ENCODE measurements around the gene GAB2.

GAB2 gene

GRCh38 chr11:78425399-78426070 is 7.9 kb upstream of the GAB2 start:
- peaks cover 94 to 100% (median 96%) of the 10 kb centered on the region in 10 experiments for H3K4me1 ChIP-seq
- H4K20me1 ChIP-seq, result no peaks in the 10 kb centered on the region
- no peak for TF ChIP-seq Cebpa-rat (IDR thresholded peaks at IDR 0.05)
- no peaks in the 10 kb centered on the region for H3K27me3 ChIP-seq
- peak overlapping the region; percentile 75 to 98 (median 85) for H3K4me2 ChIP-seq
- H3K36me3 ChIP-seq, result peaks cover 0 to 20% (median 0%) of the 10 kb centered on the region in 11 experiments; a peak in 6 of 22 replicates
- H3K9ac ChIP-seq, result peak overlapping the region; percentile 76 to 97 (median 81)
- peak overlapping the region in 5 of 10 experiments; percentile 0 to 37 (median 35); a peak in 6 of 20 replicates for H3K4me3 ChIP-seq
- H3K9me3 ChIP-seq (replicated peaks in 1 of 11), result peaks cover 0 to 4% (median 0%) of the 10 kb centered on the region in 11 experiments; a peak in 3 of 22 replicates
- H3K27ac ChIP-seq, result peak overlapping the region; percentile 97 to 99 (median 99)

GRCh38 chr11:78424334-78425270 is 7.0 kb upstream of the GAB2 start:
- peak; percentile 67 to 98 (median 91); a peak in 21 of 22 replicates for TF ChIP-seq Cebpa-rat (IDR thresholded peaks at IDR 0.05)
- Histone ChIP-seq H4K20me1 (no peaks in the 10 kb centered on the region), H3K36me3 (peaks cover 0 to 20% (median 0%) of the 10 kb centered on the region in 11 experiments; a peak in 6 of 22 replicates), H3K4me3 (peak overlapping the region in 4 of 10 experiments; percentile 35 to 37 (median 36); a peak in 3 of 20 replicates), H3K9me3 (replicated peaks in 1 of 11) (peaks cover 0 to 4% (median 0%) of the 10 kb centered on the region in 11 experiments; a peak in 3 of 22 replicates), H3K9ac (peak overlapping the region; percentile 76 to 97 (median 81)), H3K4me1 (peaks cover 94 to 100% (median 96%) of the 10 kb centered on the region in 10 experiments), H3K4me2 (peak overlapping the region; percentile 65 to 98 (median 85)), H3K27me3 (no peaks in the 10 kb centered on the region), H3K27ac (peak overlapping the region; percentile 97 to 99 (median 99))

- peaks cover 94 to 100% (median 97%) of the 10 kb centered on the region in 10 experiments for H3K4me1 ChIP-seq
- H3K27me3 ChIP-seq, result no peaks in the 10 kb centered on the region
- peak overlapping the region; percentile 56 to 98 (median 89) for H3K4me2 ChIP-seq
- no peak overlapping the region for H3K4me3 ChIP-seq
- H3K9me3 ChIP-seq (replicated peaks in 1 of 11), result peaks cover 0 to 4% (median 0%) of the 10 kb centered on the region in 11 experiments; a peak in 3 of 22 replicates
- no peaks in the 10 kb centered on the region for H4K20me1 ChIP-seq
- peak overlapping the region; percentile 28 to 97 (median 79); a peak in 17 of 22 replicates for H3K9ac ChIP-seq
- H3K27ac ChIP-seq, result peak overlapping the region; percentile 97 to 99 (median 99)
- peaks cover 0 to 20% (median 0%) of the 10 kb centered on the region in 11 experiments; a peak in 6 of 22 replicates for H3K36me3 ChIP-seq
- no peak for TF ChIP-seq Cebpa-rat (IDR thresholded peaks at IDR 0.05)
These were observed 5.6 kb upstream of the GAB2 start for GRCh38 chr11:78423241-78423640.

- Histone ChIP-seq H3K27me3 (no peaks in the 10 kb centered on the region), H3K27ac (peak overlapping the region; percentile 97 to 99 (median 99)), H3K36me3 (peaks cover 0 to 20% (median 0%) of the 10 kb centered on the region in 11 experiments; a peak in 6 of 22 replicates), H3K4me2 (peak overlapping the region; percentile 75 to 98 (median 93)), H3K9ac (peak overlapping the region; percentile 95 to 99 (median 99)), H3K9me3 (replicated peaks in 1 of 11) (peaks cover 0 to 4% (median 0%) of the 10 kb centered on the region in 11 experiments; a peak in 3 of 22 replicates), H4K20me1 (no peaks in the 10 kb centered on the region), H3K4me3 (peak overlapping the region in 7 of 10 experiments; percentile 17 to 77 (median 42); a peak in 12 of 20 replicates), H3K4me1 (peaks cover 70 to 81% (median 75%) of the 10 kb centered on the region in 10 experiments)
- TF ChIP-seq Cebpa-rat (IDR thresholded peaks at IDR 0.05), result 0 out of 22 replicates have a peak, but pooled peaks of 1 of the 11 experiments have one; percentile 36
These were observed 3.2 kb upstream of the GAB2 start for GRCh38 chr11:78420796-78421209.

- peak overlapping the region in 9 of 10 experiments; percentile 24 to 86 (median 42); a peak in 13 of 20 replicates for H3K4me3 ChIP-seq
- no peak for TF ChIP-seq Cebpa-rat (IDR thresholded peaks at IDR 0.05)
These were observed 2.7 kb upstream of the GAB2 start for GRCh38 chr11:78420255-78420764.

GRCh38 chr11:78419327-78419726 is 1.7 kb upstream of the GAB2 start:
- peaks cover 0 to 4% (median 0%) of the 10 kb centered on the region in 11 experiments; a peak in 3 of 22 replicates for H3K9me3 ChIP-seq (replicated peaks in 1 of 11)
- peak overlapping the region; percentile 95 to 99 (median 99) for H3K9ac ChIP-seq
- H3K36me3 ChIP-seq, result peaks cover 0 to 20% (median 0%) of the 10 kb centered on the region in 11 experiments; a peak in 6 of 22 replicates
- H3K4me1 ChIP-seq, result peaks cover 75 to 83% (median 78%) of the 10 kb centered on the region in 10 experiments
- peak overlapping the region; percentile 75 to 98 (median 93) for H3K4me2 ChIP-seq
- H3K27ac ChIP-seq, result peak overlapping the region; percentile 97 to 99 (median 99)
- H3K4me3 ChIP-seq, result peak overlapping the region in 7 of 10 experiments; percentile 71 to 89 (median 82); a peak in 9 of 20 replicates
- peaks cover 0 to 12% (median 3%) of the 10 kb centered on the region in 11 experiments; a peak in 8 of 22 replicates for H4K20me1 ChIP-seq
- H3K27me3 ChIP-seq, result no peaks in the 10 kb centered on the region
- peak in 9 of 11 experiments; percentile 9 to 93 (median 60); a peak in 11 of 22 replicates for TF ChIP-seq Cebpa-rat (IDR thresholded peaks at IDR 0.05)

More at GRCh38 chr11:78420255-78420764, 2.7 kb upstream of the GAB2 start:
- peaks cover 69 to 81% (median 75%) of the 10 kb centered on the region in 10 experiments for H3K4me1 ChIP-seq
- peaks cover 0 to 3% (median 0%) of the 10 kb centered on the region in 11 experiments; a peak in 4 of 22 replicates for H4K20me1 ChIP-seq
- H3K9me3 ChIP-seq (replicated peaks in 1 of 11), result peaks cover 0 to 4% (median 0%) of the 10 kb centered on the region in 11 experiments; a peak in 3 of 22 replicates
- peak overlapping the region; percentile 75 to 98 (median 93) for H3K4me2 ChIP-seq
- H3K9ac ChIP-seq, result peak overlapping the region; percentile 95 to 99 (median 99)
- peak overlapping the region; percentile 97 to 99 (median 99) for H3K27ac ChIP-seq
- peaks cover 0 to 20% (median 0%) of the 10 kb centered on the region in 11 experiments; a peak in 6 of 22 replicates for H3K36me3 ChIP-seq
- H3K27me3 ChIP-seq, result no peaks in the 10 kb centered on the region

- Histone ChIP-seq H3K9me3 (replicated peaks in 1 of 11) (peaks cover 0 to 4% (median 0%) of the 10 kb centered on the region in 11 experiments; a peak in 3 of 22 replicates), H3K4me2 (peak overlapping the region; percentile 75 to 98 (median 93)), H3K4me3 (peak overlapping the region; percentile 71 to 89 (median 82)), H3K36me3 (peaks cover 0 to 19% (median 2%) of the 10 kb centered on the region in 11 experiments; a peak in 10 of 22 replicates), H3K9ac (peak overlapping the region; percentile 95 to 99 (median 99)), H3K4me1 (peaks cover 75 to 82% (median 78%) of the 10 kb centered on the region in 10 experiments), H4K20me1 (peaks cover 0 to 19% (median 10%) of the 10 kb centered on the region in 11 experiments; a peak in 12 of 22 replicates), H3K27me3 (no peaks in the 10 kb centered on the region), H3K27ac (peak overlapping the region; percentile 97 to 99 (median 99))
- no peak for TF ChIP-seq Cebpa-rat (IDR thresholded peaks at IDR 0.05)
These were observed 1.1 kb upstream of the GAB2 start for GRCh38 chr11:78418584-78419211.
